OCI-LY3 (cell line): ENCODE measurements around the gene SLC35D2.
"Not testable (repeated sequence)": the region's sequence is repeated elsewhere in the genome, so short reads cannot be mapped to it uniquely, and the experiment has no call there.

Experiments
- H2AFZ ChIP-seq: fragments of 200-600, 300-600 bp; shearing (Covaris generic); 2 replicates; pipeline ENCODE4 v1.6.0; 2014; ENCODE audit warnings: antibody characterized with exemption, low read depth, low read length
- H3K27ac ChIP-seq: fragments of 200-600, 300-600 bp; sonication (generic); 2 replicates; pipeline ENCODE4 v1.5.1; 2014; ENCODE audit warnings: mild to moderate bottlenecking, low read length, moderate library complexity, mixed read lengths
- H3K27me3 ChIP-seq: fragments of 200-600, 300-600 bp; sonication (generic); 2 replicates; pipeline ENCODE4 v1.6.1; 2014; ENCODE audit warnings: low read depth, low read length, mixed read lengths
- H3K36me3 ChIP-seq: fragments of 200-600, 300-600 bp; sonication (generic); replicated peaks from 2 replicates; pipeline ENCODE3; 2014; ENCODE audit warnings: low read depth, low read length, mixed read lengths
- H3K4me1 ChIP-seq: fragments of 300-600, 200-600 bp; sonication (generic); 2 replicates; pipeline ENCODE4 v1.6.1; 2014; ENCODE audit warnings: low read length, mixed read lengths
- H3K4me2 ChIP-seq: fragments of 200-600, 300-600 bp; sonication (generic); 2 replicates; pipeline ENCODE4 v1.6.1; 2014; ENCODE audit warnings: low read length, mixed read lengths
- H3K4me3 ChIP-seq: fragments of 300-600, 200-600 bp; sonication (generic); 2 replicates; pipeline ENCODE4 v1.5.1; 2014; ENCODE audit warnings: antibody characterized with exemption, mild to moderate bottlenecking, low read length, moderate library complexity
- H3K79me2 ChIP-seq: fragments of 300-600, 200-600 bp; shearing (Covaris generic); 2 replicates; pipeline ENCODE4 v1.6.1; 2014; ENCODE audit warnings: mild to moderate bottlenecking, low read length, mixed read lengths
- H3K9ac ChIP-seq: fragments of 300-600, 200-600 bp; shearing (Covaris generic); 2 replicates; pipeline ENCODE4 v1.6.0; 2014; ENCODE audit warnings: mild to moderate bottlenecking, low read length, moderate library complexity
- H3K9me3 ChIP-seq: fragments of 200-600, 300-600 bp; shearing (Covaris generic); 2 replicates; pipeline ENCODE4 v1.6.1; 2014; ENCODE audit warnings: low read length, mixed read lengths; ENCODE audit not compliant: insufficient read depth
- H4K20me1 ChIP-seq: fragments of 200-600, 300-600 bp; sonication (generic); 2 replicates; pipeline ENCODE4 v1.6.1; 2016; ENCODE audit warnings: low read length, mixed read lengths; ENCODE audit not compliant: insufficient read depth
- EZH2phosphoT487 ChIP-seq: fragments of 200-600 bp; shearing (Covaris generic); IDR thresholded peaks from 2 replicates; pipeline ENCODE4 v1.6.1; 2018; ENCODE audit warnings: antibody characterized with exemption, mixed run types, low read depth
- TF ChIP-seq, protein P1 (sequence below): fragments of 200-600, 300-600 bp; sonication (generic); IDR thresholded peaks from 2 replicates; pipeline ENCODE4 v1.5.1; 2014; ENCODE audit warnings: antibody characterized with exemption, low read length, low read depth

The SLC35D2 gene

GRCh38 chr9:96361668-96362067 is 21.8 kb downstream of the SLC35D2 start:
- Histone ChIP-seq H4K20me1 (no peaks in the 10 kb centered on the region), H3K4me3 (no peak overlapping the region), H3K79me2 (no peaks in the 10 kb centered on the region), H2AFZ (no peak overlapping the region), H3K4me2 (no peak overlapping the region), H3K9ac (no peak overlapping the region), H3K27me3 (no peaks in the 10 kb centered on the region), H3K27ac (no peak overlapping the region), H3K4me1 (no peaks in the 10 kb centered on the region), H3K36me3 (peaks cover 4% of the 10 kb centered on the region), H3K9me3 (no peaks in the 10 kb centered on the region)
- TF ChIP-seq, protein P1, sequence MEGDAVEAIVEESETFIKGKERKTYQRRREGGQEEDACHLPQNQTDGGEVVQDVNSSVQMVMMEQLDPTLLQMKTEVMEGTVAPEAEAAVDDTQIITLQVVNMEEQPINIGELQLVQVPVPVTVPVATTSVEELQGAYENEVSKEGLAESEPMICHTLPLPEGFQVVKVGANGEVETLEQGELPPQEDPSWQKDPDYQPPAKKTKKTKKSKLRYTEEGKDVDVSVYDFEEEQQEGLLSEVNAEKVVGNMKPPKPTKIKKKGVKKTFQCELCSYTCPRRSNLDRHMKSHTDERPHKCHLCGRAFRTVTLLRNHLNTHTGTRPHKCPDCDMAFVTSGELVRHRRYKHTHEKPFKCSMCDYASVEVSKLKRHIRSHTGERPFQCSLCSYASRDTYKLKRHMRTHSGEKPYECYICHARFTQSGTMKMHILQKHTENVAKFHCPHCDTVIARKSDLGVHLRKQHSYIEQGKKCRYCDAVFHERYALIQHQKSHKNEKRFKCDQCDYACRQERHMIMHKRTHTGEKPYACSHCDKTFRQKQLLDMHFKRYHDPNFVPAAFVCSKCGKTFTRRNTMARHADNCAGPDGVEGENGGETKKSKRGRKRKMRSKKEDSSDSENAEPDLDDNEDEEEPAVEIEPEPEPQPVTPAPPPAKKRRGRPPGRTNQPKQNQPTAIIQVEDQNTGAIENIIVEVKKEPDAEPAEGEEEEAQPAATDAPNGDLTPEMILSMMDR: no peak
- no peak for TF ChIP-seq EZH2phosphoT487

DNA sequence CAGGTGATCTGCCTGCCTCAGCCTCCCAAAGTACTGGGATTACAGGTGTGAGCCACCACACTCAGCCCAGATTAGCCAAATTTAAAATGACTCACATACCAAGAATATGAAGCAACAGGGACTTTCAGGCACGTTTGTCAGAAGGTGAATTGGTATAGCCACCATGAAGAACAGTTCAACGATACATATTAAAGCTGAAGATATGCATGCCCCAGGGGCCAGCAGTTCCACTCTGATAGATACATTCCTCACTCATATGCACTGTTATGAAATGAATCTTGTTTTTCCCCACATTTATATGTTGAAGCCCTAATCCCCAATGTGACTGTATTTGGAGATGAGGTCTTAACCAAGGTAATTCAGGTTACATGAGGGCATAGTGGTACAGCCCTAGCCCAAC is 22.5 kb downstream of the SLC35D2 start:
- H3K4me2 ChIP-seq: no peak overlapping the region
- H3K27me3 ChIP-seq: no peaks in the 10 kb centered on the region
- H4K20me1 ChIP-seq: no peaks in the 10 kb centered on the region
- H3K4me1 ChIP-seq: no peaks in the 10 kb centered on the region
- no peak overlapping the region for H3K27ac ChIP-seq
- H3K36me3 ChIP-seq: peaks cover 4% of the 10 kb centered on the region
- H3K9ac ChIP-seq: no peak overlapping the region
- no peak overlapping the region for H3K4me3 ChIP-seq
- no peak overlapping the region for H2AFZ ChIP-seq
- no peak for TF ChIP-seq EZH2phosphoT487
- TF ChIP-seq, protein P1: no peak
- no peaks in the 10 kb centered on the region for H3K79me2 ChIP-seq
- no peaks in the 10 kb centered on the region for H3K9me3 ChIP-seq

GRCh38 chr9:96360523-96360922 is 23.0 kb downstream of the SLC35D2 start:
- H3K4me3 ChIP-seq, H3K9me3 ChIP-seq, H3K9ac ChIP-seq, H3K4me1 ChIP-seq, H3K27ac ChIP-seq, H3K79me2 ChIP-seq, H4K20me1 ChIP-seq, H3K36me3 ChIP-seq, H3K4me2 ChIP-seq, H2AFZ ChIP-seq, H3K27me3 ChIP-seq: not testable (repeated sequence)

GRCh38 chr9:96350866-96351265 is 32.6 kb downstream of the SLC35D2 start:
- no peak overlapping the region for H3K27ac ChIP-seq
- no peak overlapping the region for H3K4me3 ChIP-seq
- H3K9ac ChIP-seq: no peak overlapping the region
- H3K27me3 ChIP-seq: no peaks in the 10 kb centered on the region
- no peaks in the 10 kb centered on the region for H3K79me2 ChIP-seq
- H3K36me3 ChIP-seq: no peaks in the 10 kb centered on the region
- TF ChIP-seq, protein P1: no peak
- no peak for TF ChIP-seq EZH2phosphoT487
- H3K4me1 ChIP-seq: no peaks in the 10 kb centered on the region
- no peak overlapping the region for H2AFZ ChIP-seq
- no peaks in the 10 kb centered on the region for H4K20me1 ChIP-seq
- no peaks in the 10 kb centered on the region for H3K9me3 ChIP-seq
- no peak overlapping the region for H3K4me2 ChIP-seq

DNA sequence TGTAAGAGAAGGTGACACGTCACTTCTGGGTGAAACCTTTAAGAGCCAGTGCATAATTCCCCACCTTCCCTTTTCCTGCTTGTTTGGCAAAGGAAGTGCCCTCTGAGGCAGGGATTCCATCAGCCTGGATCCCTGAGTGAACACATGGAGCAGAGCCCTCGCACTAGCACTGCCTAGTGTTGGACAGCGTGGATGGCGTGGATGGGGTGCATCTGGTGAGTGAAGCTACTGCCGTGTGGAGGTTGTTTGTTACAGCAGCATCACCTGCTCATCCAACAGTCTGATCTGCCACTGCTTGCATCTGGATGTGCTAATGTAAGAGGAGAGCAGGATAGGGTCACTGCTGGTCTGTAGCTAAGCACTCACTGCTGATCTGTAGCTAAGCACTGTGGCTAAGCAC is 35.2 kb downstream of the SLC35D2 start:
- H3K9me3 ChIP-seq: no peaks in the 10 kb centered on the region
- no peak overlapping the region for H3K4me3 ChIP-seq
- no peaks in the 10 kb centered on the region for H4K20me1 ChIP-seq
- H3K27me3 ChIP-seq: no peaks in the 10 kb centered on the region
- TF ChIP-seq, protein P1: no peak
- no peak for TF ChIP-seq EZH2phosphoT487
- no peak overlapping the region for H3K9ac ChIP-seq
- no peaks in the 10 kb centered on the region for H3K79me2 ChIP-seq
- no peak overlapping the region for H3K4me2 ChIP-seq
- H3K36me3 ChIP-seq: no peaks in the 10 kb centered on the region
- no peaks in the 10 kb centered on the region for H3K4me1 ChIP-seq
- no peak overlapping the region for H2AFZ ChIP-seq
- H3K27ac ChIP-seq: no peak overlapping the region
